Keratinocyte (primary cell): ENCODE data around the gene ARSK. TPM values are rescaled to one million over a fixed set of nuclear protein-coding genes. Genes with fewer than 3 reads are reported as not detected.
A peak's percentile ranks its signal among the peaks of the same experiment; 100 is the strongest.

ENCODE experiments used
- DNase-seq: peaks from one replicate; pipeline ENCODE4 v3.0.0-alpha.2; 2011; ENCODE audit warnings: low read depth, missing footprints, low spot score
- FAIRE-seq: peaks from 2 replicates; lab custom pipeline; 2011; peaks lifted over from hg19 to GRCh38; lab: Jason Lieb, UNC
- H2AFZ ChIP-seq: 2 replicates; pipeline ENCODE4 v1.6.0; 2012; ENCODE audit warnings: low read length, control low read depth, inconsistent platforms; ENCODE audit not compliant: control insufficient read depth
- H3K27ac ChIP-seq: 2 replicates; pipeline ENCODE4 v1.5.1; 2011; ENCODE audit warnings: low read length; ENCODE audit not compliant: control insufficient read depth, insufficient read depth
- H3K27me3 ChIP-seq: 3 replicates; pipeline ENCODE4 v1.6.0; 2011; ENCODE audit warnings: low read length; ENCODE audit not compliant: control insufficient read depth, insufficient read depth; ENCODE audit errors: extremely low read depth
- H3K36me3 ChIP-seq, 2 experiments: 2 replicates in 1 of 2; 3 replicates in 1 of 2; pipeline ENCODE4 v1.5.1; 2011; ENCODE audit warnings: low read length in 2 of 2, mild to moderate bottlenecking in 1 of 2; ENCODE audit not compliant: control insufficient read depth in 2 of 2, insufficient read depth in 2 of 2; ENCODE audit errors: extremely low read depth in 1 of 2
- H3K4me1 ChIP-seq: 3 replicates; pipeline ENCODE4 v1.5.1; 2011; ENCODE audit warnings: low read length; ENCODE audit not compliant: control insufficient read depth, insufficient read depth; ENCODE audit errors: extremely low read depth
- H3K4me2 ChIP-seq: 3 replicates; pipeline ENCODE4 v1.6.0; 2011; ENCODE audit warnings: low read depth, low read length; ENCODE audit not compliant: control insufficient read depth, insufficient read depth; ENCODE audit errors: extremely low read depth
- H3K4me3 ChIP-seq, 3 experiments: fragments of 200-600 bp in 1 of 3; sonication (generic) in 1 of 3; 2 replicates in 2 of 3; 3 replicates in 1 of 3; pipeline ENCODE4 v1.5.1; 2011 to 2016; ENCODE audit warnings: low read length in 3 of 3, mild to moderate bottlenecking in 3 of 3, control low read depth in 2 of 3, inconsistent platforms in 1 of 3, low read depth in 1 of 3, mixed read lengths in 1 of 3, mixed run types in 1 of 3, moderate library complexity in 1 of 3; ENCODE audit not compliant: control insufficient read depth in 2 of 3, insufficient read depth in 2 of 3; ENCODE audit errors: extremely low read depth in 1 of 3
- H3K79me2 ChIP-seq: 2 replicates; pipeline ENCODE4 v1.6.0; 2012; ENCODE audit warnings: low read length; ENCODE audit not compliant: control insufficient read depth, insufficient read depth
- H3K9ac ChIP-seq: 3 replicates; pipeline ENCODE4 v1.6.0; 2011; ENCODE audit warnings: low read length; ENCODE audit not compliant: control insufficient read depth, insufficient read depth; ENCODE audit errors: extremely low read depth
- H3K9me1 ChIP-seq: 3 replicates; pipeline ENCODE4 v1.6.0; 2011; ENCODE audit warnings: low read length; ENCODE audit not compliant: control insufficient read depth, insufficient read depth; ENCODE audit errors: extremely low read depth
- H3K9me3 ChIP-seq: 2 replicates; pipeline ENCODE4 v1.5.1; 2012; ENCODE audit warnings: low read depth, low read length; ENCODE audit not compliant: control insufficient read depth
- H4K20me1 ChIP-seq: 3 replicates; pipeline ENCODE4 v1.6.0; 2011; ENCODE audit warnings: low read length; ENCODE audit not compliant: control insufficient read depth, insufficient read depth; ENCODE audit errors: extremely low read depth
- CTCF ChIP-seq, 3 experiments: IDR thresholded peaks in 1 of 3; conservative IDR thresholded peaks in 1 of 3; optimal IDR thresholded peaks in 1 of 3; 2 replicates in 2 of 3; 3 replicates in 1 of 3; pipeline versions ENCODE3 to v1.5.1; 2011; ENCODE audit warnings: low read length in 3 of 3, mild to moderate bottlenecking in 3 of 3, moderate library complexity in 2 of 3, control low read depth in 1 of 3, inconsistent platforms in 1 of 3; ENCODE audit not compliant: insufficient read depth in 2 of 3; ENCODE audit errors: extremely low read depth in 1 of 3
- EZH2 ChIP-seq: IDR thresholded peaks from one replicate; pipeline ENCODE4 v1.6.1; 2012; ENCODE audit warnings: inconsistent platforms, mild to moderate bottlenecking, low read length, moderate library complexity
- dilution Hi-C: fragments of 300-500 bp; cut with MboI; formaldehyde crosslinking; loops from one replicate; pipeline ENCODE4 v1.7.0; 2020; ENCODE audit warnings: low sequenced_read_pairs; ENCODE audit not compliant: extremely low pct_ligation_motif_present
- polyA plus RNA-seq, 5 experiments: library from polyadenylated mRNA; depleted of rRNA in 3 of 5; stranded (reverse) in 3 of 5; stranded (forward) in 1 of 5; unstranded in 1 of 5; fragments of >200 nt; gene quantifications; 1 replicate in 1 of 5; 2 replicates in 3 of 5; 3 replicates in 1 of 5; pipeline versions ENCODE4 v1.2.1 to v1.2.3, GENCODE V29; 2011 to 2012; ENCODE audit warnings: missing spikeins in 2 of 5, low read depth in 1 of 5, low replicate concordance in 1 of 5

ARSK gene
- polyA plus RNA-seq, 1 donor (not counting 4 experiments of a cell fraction or from before 2014, with no cell fraction given): 9.3 TPM

- dilution Hi-C loops: no loop called here
- H3K9ac ChIP-seq: peak overlapping the region; percentile 44
- no peak for FAIRE-seq
Observed at GRCh38 chr5:95620870-95621838, 66.3 kb downstream of the ARSK start.

GRCh38 chr5:95621839-95622629 is 67.1 kb downstream of the ARSK start:
- Histone ChIP-seq H3K36me3 (no peaks in the 10 kb centered on the region), H3K27me3 (peaks cover 9% of the 10 kb centered on the region), H3K4me2 (peak overlapping the region; percentile 77), H3K9me3 (no peaks in the 10 kb centered on the region), H3K9me1 (no peaks in the 10 kb centered on the region), H3K4me3 (no peak overlapping the region), H3K79me2 (no peaks in the 10 kb centered on the region), H3K27ac (no peak overlapping the region), H2AFZ (no peak overlapping the region), H4K20me1 (no peaks in the 10 kb centered on the region), H3K9ac (no peak overlapping the region), H3K4me1 (peaks cover 21% of the 10 kb centered on the region)
- no peak for DNase-seq
- TF ChIP-seq CTCF (optimal IDR thresholded peaks at IDR 0.05 in 1 of 3, IDR thresholded peaks at IDR 0.05 in 1 of 3, conservative IDR thresholded peaks at IDR 0.05 in 1 of 3; ENCODE audit: extremely low read depth in 1 of 3, insufficient read depth in 2 of 3, low read length in 3 of 3): no peak
- TF ChIP-seq EZH2: no peak
- FAIRE-seq: no peak
- dilution Hi-C loops: no loop called here

More at GRCh38 chr5:95620870-95621838, 66.3 kb downstream of the ARSK start:
- Histone ChIP-seq H3K4me3 (peak overlapping the region in 2 of 3 experiments; percentile 15 to 21), H3K36me3 (no peaks in the 10 kb centered on the region), H3K4me2 (peak overlapping the region; percentile 77), H3K9me3 (no peaks in the 10 kb centered on the region), H3K9me1 (no peaks in the 10 kb centered on the region), H3K79me2 (no peaks in the 10 kb centered on the region), H2AFZ (peak overlapping the region; percentile 67), H4K20me1 (no peaks in the 10 kb centered on the region), H3K4me1 (peaks cover 28% of the 10 kb centered on the region), H3K27ac (no peak overlapping the region), H3K27me3 (peaks cover 9% of the 10 kb centered on the region)
- no peak for DNase-seq
- TF ChIP-seq EZH2 (no peak), CTCF (optimal IDR thresholded peaks at IDR 0.05 in 1 of 3, IDR thresholded peaks at IDR 0.05 in 1 of 3, conservative IDR thresholded peaks at IDR 0.05 in 1 of 3; ENCODE audit: extremely low read depth in 1 of 3, insufficient read depth in 2 of 3, low read length in 3 of 3) (peak in 1 of 3 experiments; percentile 18)
